Esophagus (tissue), 2 donors: ENCODE measurements around the gene KCNJ10. TPM values are rescaled to one million over a fixed set of nuclear protein-coding genes. Genes with fewer than 3 reads are reported as not detected.

ENCODE experiments used
- H3K27ac ChIP-seq, 2 donors: one replicate each; pipeline ENCODE4 v1.5.1; 2013; ENCODE audit warnings: low read depth in 2 of 2, mild to moderate bottlenecking in 2 of 2, inconsistent platforms in 1 of 2, low read length in 1 of 2, moderate library complexity in 1 of 2
- H3K27me3 ChIP-seq, 2 donors: one replicate each; pipeline ENCODE4 v1.6.1; 2013; ENCODE audit warnings: low read length in 2 of 2, control low read depth in 1 of 2, mild to moderate bottlenecking in 1 of 2; ENCODE audit not compliant: insufficient read depth in 2 of 2, control insufficient read depth in 1 of 2
- H3K36me3 ChIP-seq, 2 donors: one replicate each; pipeline ENCODE4 v1.6.1; 2013; ENCODE audit warnings: low read length in 1 of 2; ENCODE audit not compliant: control insufficient read depth in 2 of 2, insufficient read depth in 2 of 2
- H3K4me1 ChIP-seq, 2 donors: one replicate each; pipeline ENCODE4 v1.6.1; 2013; ENCODE audit warnings: low read length in 1 of 2; ENCODE audit not compliant: control insufficient read depth in 2 of 2, insufficient read depth in 2 of 2
- H3K4me3 ChIP-seq, 2 donors: one replicate each; pipeline ENCODE4 v1.5.1; 2013; ENCODE audit warnings: low read length in 2 of 2, mild to moderate bottlenecking in 2 of 2, low read depth in 1 of 2, moderate library complexity in 1 of 2
- H3K9me3 ChIP-seq, 2 donors: one replicate each; pipeline ENCODE4 v1.6.1; 2013; ENCODE audit warnings: mild to moderate bottlenecking in 2 of 2, low read depth in 1 of 2, low read length in 1 of 2, moderate library complexity in 1 of 2; ENCODE audit not compliant: control insufficient read depth in 2 of 2, insufficient read depth in 1 of 2
- WGBS, 2 donors: extraction: QIAGEN DNeasy Blood & Tissue Kit; methylation state at CpG; one replicate each; pipeline ENCODE4 v1.1.7; 2013; 5-methylcytosine and 5-hydroxymethylcytosine counted together
- polyA plus RNA-seq, 2 donors: library from polyadenylated mRNA; stranded (reverse); fragments of 200-250 nt; gene quantifications; one replicate each; pipeline ENCODE4 v1.2.3, GENCODE V29; 2013
- donor health status: healthy with polysubstance abuse.
- donor health status: Bipolar disorder and iron deficiency.

Gene KCNJ10
- polyA plus RNA-seq, 2 donors: not detected

DNA sequence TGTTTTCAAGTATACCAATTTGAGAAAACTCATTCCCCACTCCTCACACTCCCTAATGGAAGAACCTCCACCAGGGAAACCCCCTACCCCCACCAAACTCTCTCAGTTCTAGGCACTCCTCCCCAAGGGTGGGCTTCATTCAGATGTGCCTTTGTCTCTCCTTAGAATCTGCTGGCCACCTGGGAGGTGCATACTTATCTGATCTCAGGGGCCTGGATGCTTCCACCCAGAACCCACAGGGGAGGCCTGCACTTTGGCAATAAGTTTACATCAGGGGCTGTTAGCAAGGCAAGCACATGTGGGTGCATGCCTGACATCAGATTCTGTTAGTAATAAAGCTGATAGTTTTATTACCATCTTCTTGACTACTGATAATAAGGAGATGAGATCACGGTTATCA lies 83.4 kb downstream of the KCNJ10 start:
- Histone ChIP-seq H3K4me1 (peaks cover 0 to 1% of the 10 kb centered on the region in 2 donors), H3K27ac (no peak overlapping the region), H3K36me3 (no peaks in the 10 kb centered on the region), H3K4me3 (no peak overlapping the region), H3K9me3 (no peaks in the 10 kb centered on the region), H3K27me3 (no peaks in the 10 kb centered on the region)
- 87 to 95% methylated on average over 1 of the region's 1 CpG for WGBS, 2 donors

DNA sequence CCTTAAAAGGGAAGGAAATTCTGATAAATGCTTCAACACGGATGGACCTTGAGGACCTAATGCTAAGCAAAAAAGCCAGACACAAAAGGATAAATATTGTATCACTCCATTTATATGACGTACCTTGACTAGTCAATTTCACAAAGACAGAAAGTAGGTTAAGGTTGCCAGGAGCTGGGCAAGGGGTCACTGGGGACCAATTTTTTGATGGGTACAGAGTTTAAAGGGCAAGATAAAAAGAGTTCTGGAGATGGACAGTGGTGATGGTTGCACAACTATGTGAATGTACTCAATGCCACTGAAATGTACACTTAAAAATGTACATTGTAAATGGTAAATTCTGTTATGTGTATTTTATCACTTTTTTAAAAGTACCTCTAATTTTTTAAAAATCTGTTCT lies 83.9 kb downstream of the KCNJ10 start:
- WGBS, 2 donors: 77 to 78% methylated on average over 2 of the region's 2 CpGs
- no peak overlapping the region for H3K4me3 ChIP-seq
- H3K36me3 ChIP-seq: no peaks in the 10 kb centered on the region
- no peaks in the 10 kb centered on the region for H3K9me3 ChIP-seq
- no peak overlapping the region for H3K27ac ChIP-seq
- H3K4me1 ChIP-seq: peaks cover 0 to 1% of the 10 kb centered on the region in 2 donors
- no peaks in the 10 kb centered on the region for H3K27me3 ChIP-seq

DNA sequence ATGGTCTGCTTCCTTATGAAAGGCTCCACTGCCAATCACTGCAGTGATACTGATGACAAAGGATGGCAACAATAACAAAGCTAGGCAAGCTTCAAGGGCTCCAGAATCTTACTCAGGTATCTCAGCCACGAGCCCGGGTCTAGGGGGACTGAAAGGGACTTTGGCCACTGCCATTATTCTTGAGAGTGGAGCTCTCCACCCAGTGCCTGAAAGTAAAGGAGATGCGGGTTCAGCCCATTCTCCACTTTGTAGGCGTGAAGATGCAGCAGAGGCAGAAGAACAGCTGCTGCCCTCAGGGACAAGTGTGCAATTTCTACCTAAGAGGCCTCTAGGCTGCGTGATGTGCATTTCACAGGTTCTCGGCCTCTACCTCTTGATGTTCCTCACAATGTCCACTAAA lies 84.5 kb downstream of the KCNJ10 start:
- no peaks in the 10 kb centered on the region for H3K27me3 ChIP-seq
- 92 to 93% methylated on average over 6 of the region's 6 CpGs for WGBS, 2 donors
- H3K4me1 ChIP-seq: peaks cover 0 to 1% of the 10 kb centered on the region in 2 donors
- no peaks in the 10 kb centered on the region for H3K9me3 ChIP-seq
- H3K27ac ChIP-seq: no peak overlapping the region
- no peak overlapping the region for H3K4me3 ChIP-seq
- peaks cover 0 to 3% of the 10 kb centered on the region in 2 donors for H3K36me3 ChIP-seq

DNA sequence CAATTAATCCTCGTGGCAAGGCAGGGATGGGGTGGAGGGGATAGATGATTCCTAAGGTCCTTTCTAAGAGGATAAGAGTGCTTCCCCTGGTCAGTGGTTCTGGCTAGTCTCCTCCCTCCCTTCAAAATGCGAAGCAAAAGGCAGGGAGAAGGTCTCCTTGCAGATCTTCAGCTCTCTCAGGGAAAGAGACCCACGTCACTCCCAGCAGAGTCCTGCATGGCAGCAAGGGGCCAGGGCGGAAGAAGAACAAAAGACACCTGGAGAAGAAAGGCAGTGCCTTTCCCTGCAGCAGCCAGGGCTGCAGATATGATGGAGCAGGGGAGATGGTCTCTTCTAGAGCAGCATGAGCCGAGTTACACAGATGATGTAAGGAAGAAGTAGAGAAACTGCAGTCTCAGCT lies 86.3 kb downstream of the KCNJ10 start:
- Histone ChIP-seq H3K27me3 (no peaks in the 10 kb centered on the region), H3K27ac (no peak overlapping the region), H3K4me1 (peaks cover 0 to 1% of the 10 kb centered on the region in 2 donors), H3K4me3 (no peak overlapping the region), H3K36me3 (peaks cover 0 to 3% of the 10 kb centered on the region in 2 donors), H3K9me3 (peaks cover 0 to 2% of the 10 kb centered on the region in 2 donors)
- 75 to 77% methylated on average over 5 of the region's 5 CpGs for WGBS, 2 donors

DNA sequence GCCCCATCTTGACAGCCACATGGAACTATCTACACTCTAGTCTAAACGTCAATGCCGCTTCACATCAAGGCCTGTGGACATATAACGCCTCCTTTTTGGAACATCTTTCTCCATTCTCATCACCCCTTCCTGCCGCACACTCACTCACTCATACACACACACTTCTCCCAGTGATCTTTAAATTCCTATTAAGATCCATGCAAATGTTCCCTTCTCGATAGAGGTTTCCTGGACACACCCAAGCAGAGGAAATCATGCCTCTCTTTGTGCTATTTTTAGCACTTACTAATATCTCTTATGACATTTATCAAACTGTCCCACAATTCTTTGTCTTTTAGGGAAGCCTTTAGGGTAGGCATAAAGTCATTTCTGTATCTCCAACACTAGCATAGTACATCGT lies 87.7 kb downstream of the KCNJ10 start:
- WGBS, 2 donors: 58 to 82% methylated on average over 5 to 6 of the region's 6 CpGs
- Histone ChIP-seq H3K4me3 (no peak overlapping the region), H3K9me3 (peaks cover 0 to 2% of the 10 kb centered on the region in 2 donors), H3K27ac (no peak overlapping the region), H3K36me3 (peaks cover 0 to 3% of the 10 kb centered on the region in 2 donors), H3K4me1 (peaks cover 0 to 1% of the 10 kb centered on the region in 2 donors), H3K27me3 (no peaks in the 10 kb centered on the region)

- H3K27me3 ChIP-seq: no peaks in the 10 kb centered on the region
- peaks cover 0 to 2% of the 10 kb centered on the region in 2 donors for H3K9me3 ChIP-seq
- no peak overlapping the region for H3K4me3 ChIP-seq
- no peak overlapping the region for H3K27ac ChIP-seq
- 85 to 96% methylated on average over 6 of the region's 6 CpGs for WGBS, 2 donors
- no peaks in the 10 kb centered on the region for H3K4me1 ChIP-seq
- peaks cover 0 to 3% of the 10 kb centered on the region in 2 donors for H3K36me3 ChIP-seq
Observed at GRCh38 chr1:159981351-159982055, 88.5 kb downstream of the KCNJ10 start.

DNA sequence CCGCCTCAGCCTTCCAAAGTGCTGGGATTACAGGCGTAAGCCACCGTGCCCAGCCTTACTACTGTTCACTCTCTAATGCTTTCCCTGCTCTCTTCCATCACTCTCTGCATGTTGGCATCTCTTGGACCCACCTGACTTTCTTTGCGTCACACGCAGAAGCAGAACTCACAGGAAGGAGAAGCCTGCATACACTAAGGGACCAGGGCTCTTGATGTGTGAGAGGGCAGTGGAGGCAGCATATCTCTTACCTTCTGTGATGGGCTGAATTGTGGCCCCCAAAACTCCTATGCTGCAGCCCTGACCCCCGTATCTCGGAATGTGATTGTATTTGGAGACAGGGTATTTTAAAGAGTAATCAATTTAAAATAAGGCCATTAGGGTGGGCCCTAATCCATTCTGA lies 89.2 kb downstream of the KCNJ10 start:
- H3K4me1 ChIP-seq: no peaks in the 10 kb centered on the region
- no peak overlapping the region for H3K27ac ChIP-seq
- no peak overlapping the region for H3K4me3 ChIP-seq
- WGBS, 2 donors: 94 to 95% methylated on average over 7 of the region's 7 CpGs
- peaks cover 0 to 3% of the 10 kb centered on the region in 2 donors for H3K36me3 ChIP-seq
- peaks cover 0 to 2% of the 10 kb centered on the region in 2 donors for H3K9me3 ChIP-seq
- no peaks in the 10 kb centered on the region for H3K27me3 ChIP-seq

GRCh38 chr1:159980076-159980475 lies 89.9 kb downstream of the KCNJ10 start:
- no peak overlapping the region for H3K4me3 ChIP-seq
- H3K27me3 ChIP-seq: no peaks in the 10 kb centered on the region
- H3K27ac ChIP-seq: no peak overlapping the region
- peaks cover 0 to 2% of the 10 kb centered on the region in 2 donors for H3K9me3 ChIP-seq
- no peaks in the 10 kb centered on the region for H3K4me1 ChIP-seq
- 71 to 73% methylated on average over 6 of the region's 6 CpGs for WGBS, 2 donors
- H3K36me3 ChIP-seq: peaks cover 0 to 3% of the 10 kb centered on the region in 2 donors

DNA sequence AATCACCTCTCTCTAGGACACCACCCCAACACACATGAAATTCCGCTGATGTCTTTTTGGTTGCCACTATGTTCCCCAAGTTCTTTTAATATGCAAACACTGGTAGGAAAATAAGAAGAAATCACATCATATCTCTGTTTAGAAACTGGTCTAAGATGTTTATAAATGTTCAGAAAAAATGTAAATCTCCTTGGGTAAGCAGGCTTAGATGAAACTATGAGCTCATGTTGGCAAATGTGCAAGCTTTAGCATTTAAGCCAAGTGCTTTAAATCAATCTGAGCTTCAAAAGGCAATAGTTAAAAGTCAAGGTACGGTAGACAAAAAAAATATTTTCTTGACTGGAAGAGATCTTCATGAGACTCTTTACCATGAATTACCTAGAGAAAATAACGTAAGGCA lies 90.7 kb downstream of the KCNJ10 start:
- Histone ChIP-seq H3K36me3 (peaks cover 0 to 3% of the 10 kb centered on the region in 2 donors), H3K9me3 (peaks cover 0 to 2% of the 10 kb centered on the region in 2 donors), H3K27me3 (no peaks in the 10 kb centered on the region), H3K4me3 (no peak overlapping the region), H3K4me1 (no peaks in the 10 kb centered on the region), H3K27ac (no peak overlapping the region)
- 58 to 67% methylated on average over 3 of the region's 3 CpGs for WGBS, 2 donors

DNA sequence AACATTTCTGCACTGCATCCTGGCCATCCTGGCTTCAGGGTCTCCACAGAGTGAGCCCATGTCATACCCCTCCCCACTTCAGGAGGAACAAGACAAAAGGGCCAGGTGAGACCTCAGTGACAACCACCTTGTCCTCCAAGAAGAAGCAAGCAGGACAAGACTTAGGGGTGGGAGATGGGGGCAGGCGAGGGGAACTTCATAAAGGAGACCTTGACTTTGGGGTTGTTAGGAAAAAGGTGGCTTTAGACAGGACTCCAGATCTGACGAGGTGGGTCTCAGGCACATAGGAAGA lies 91.9 kb downstream of the KCNJ10 start:
- H3K27me3 ChIP-seq: no peaks in the 10 kb centered on the region
- no peak overlapping the region for H3K4me3 ChIP-seq
- H3K36me3 ChIP-seq: peaks cover 0 to 3% of the 10 kb centered on the region in 2 donors
- no peak overlapping the region for H3K27ac ChIP-seq
- H3K4me1 ChIP-seq: no peaks in the 10 kb centered on the region
- 83 to 88% methylated on average over 2 of the region's 2 CpGs for WGBS, 2 donors
- H3K9me3 ChIP-seq: peaks cover 0 to 2% of the 10 kb centered on the region in 2 donors
